Measurements from ENCODE around the gene MAP1B. TPM values are rescaled to one million over a fixed set of nuclear protein-coding genes. Genes with fewer than 3 reads are reported as not detected.

Gene MAP1B
- total RNA-seq, 1 donor from 2014 or later, result 1,059 TPM

DNA sequence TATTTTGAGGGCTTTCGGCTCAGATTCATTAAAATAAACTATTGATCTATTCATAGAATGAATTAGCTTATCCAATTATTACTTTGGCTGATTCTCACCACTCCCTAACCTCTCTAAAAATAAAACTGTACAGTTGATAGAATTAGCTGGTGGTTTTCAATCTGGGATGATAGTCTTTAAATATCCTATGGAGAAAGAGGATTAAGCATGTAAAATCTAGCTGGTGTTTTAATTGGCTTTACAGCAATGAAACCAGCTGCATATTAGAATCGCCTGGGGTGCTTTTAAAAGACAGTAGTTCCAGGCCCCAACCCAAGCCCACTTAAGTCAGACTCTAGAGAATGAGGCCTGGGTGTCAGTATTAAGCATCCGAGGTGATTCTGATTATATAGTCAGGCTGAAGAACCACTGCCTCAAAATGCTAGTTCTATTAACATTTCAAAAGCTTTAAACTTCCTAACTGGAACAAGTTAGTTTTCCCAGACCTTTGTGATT, 95.1 kb downstream of the MAP1B start:
- intact Hi-C loops (cut with DNase I), result loop anchor here (10.0 kb wide), 1 partner anchor 418 kb away; no protein-coding TSS in a partner anchor
- peak overlapping the region in 1 of 2 donors; percentile 43 for H3K27ac ChIP-seq

DNA sequence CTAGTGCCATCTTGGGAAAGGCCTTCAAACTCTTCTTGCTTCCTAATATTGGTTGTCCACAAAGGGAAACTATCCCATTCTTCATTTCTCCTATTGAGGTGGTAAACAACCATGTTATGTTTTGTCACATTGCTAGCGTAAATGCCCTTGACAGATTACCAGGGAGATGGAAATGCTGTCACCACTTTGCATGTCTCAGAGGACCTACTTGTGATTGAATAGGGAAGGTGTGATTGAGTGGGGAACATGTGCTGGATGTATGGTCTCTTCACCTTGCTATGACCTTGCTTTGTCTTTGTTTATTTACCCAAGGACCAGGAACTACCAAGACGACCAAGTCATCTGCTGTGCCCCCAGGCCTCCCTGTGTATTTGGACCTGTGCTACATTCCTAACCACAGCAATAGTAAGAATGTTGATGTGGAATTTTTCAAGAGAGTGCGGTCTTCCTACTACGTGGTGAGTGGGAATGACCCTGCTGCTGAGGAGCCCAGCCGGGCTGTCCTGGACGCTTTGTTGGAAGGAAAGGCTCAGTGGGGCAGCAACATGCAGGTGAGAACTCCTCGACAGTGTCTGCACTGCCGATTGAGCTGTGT, 96.1 kb downstream of the MAP1B start:
- Histone ChIP-seq H3K9me3 (no peaks in the 10 kb centered on the region), H3K36me3 (peaks cover 63 to 74% of the 10 kb centered on the region in 2 donors), H3K4me1 (peaks cover 0 to 5% of the 10 kb centered on the region in 2 donors), H3K4me3 (no peak overlapping the region), H3K27ac (peak overlapping the region in 1 of 2 donors; percentile 43), H3K27me3 (no peaks in the 10 kb centered on the region)
- intact Hi-C loops (cut with DNase I), result loop anchor here (10.0 kb wide), 1 partner anchor 419 kb away; no protein-coding TSS in a partner anchor
- TF ChIP-seq, protein P1, sequence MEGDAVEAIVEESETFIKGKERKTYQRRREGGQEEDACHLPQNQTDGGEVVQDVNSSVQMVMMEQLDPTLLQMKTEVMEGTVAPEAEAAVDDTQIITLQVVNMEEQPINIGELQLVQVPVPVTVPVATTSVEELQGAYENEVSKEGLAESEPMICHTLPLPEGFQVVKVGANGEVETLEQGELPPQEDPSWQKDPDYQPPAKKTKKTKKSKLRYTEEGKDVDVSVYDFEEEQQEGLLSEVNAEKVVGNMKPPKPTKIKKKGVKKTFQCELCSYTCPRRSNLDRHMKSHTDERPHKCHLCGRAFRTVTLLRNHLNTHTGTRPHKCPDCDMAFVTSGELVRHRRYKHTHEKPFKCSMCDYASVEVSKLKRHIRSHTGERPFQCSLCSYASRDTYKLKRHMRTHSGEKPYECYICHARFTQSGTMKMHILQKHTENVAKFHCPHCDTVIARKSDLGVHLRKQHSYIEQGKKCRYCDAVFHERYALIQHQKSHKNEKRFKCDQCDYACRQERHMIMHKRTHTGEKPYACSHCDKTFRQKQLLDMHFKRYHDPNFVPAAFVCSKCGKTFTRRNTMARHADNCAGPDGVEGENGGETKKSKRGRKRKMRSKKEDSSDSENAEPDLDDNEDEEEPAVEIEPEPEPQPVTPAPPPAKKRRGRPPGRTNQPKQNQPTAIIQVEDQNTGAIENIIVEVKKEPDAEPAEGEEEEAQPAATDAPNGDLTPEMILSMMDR (IDR thresholded peaks at IDR 0.05), result no peak
- no peak for DNase-seq (ENCODE audit: low spot score in 2 of 2)

More for the DNA sequence above, 95.1 kb downstream of the MAP1B start:
- Histone ChIP-seq H3K36me3 (peaks cover 70 to 81% of the 10 kb centered on the region in 2 donors), H3K27me3 (no peaks in the 10 kb centered on the region), H3K4me1 (peaks cover 0 to 5% of the 10 kb centered on the region in 2 donors), H3K4me3 (no peak overlapping the region), H3K9me3 (no peaks in the 10 kb centered on the region)
- no peak for DNase-seq (ENCODE audit: low spot score in 2 of 2)
- TF ChIP-seq, protein P1 (IDR thresholded peaks at IDR 0.05), result no peak

DNA sequence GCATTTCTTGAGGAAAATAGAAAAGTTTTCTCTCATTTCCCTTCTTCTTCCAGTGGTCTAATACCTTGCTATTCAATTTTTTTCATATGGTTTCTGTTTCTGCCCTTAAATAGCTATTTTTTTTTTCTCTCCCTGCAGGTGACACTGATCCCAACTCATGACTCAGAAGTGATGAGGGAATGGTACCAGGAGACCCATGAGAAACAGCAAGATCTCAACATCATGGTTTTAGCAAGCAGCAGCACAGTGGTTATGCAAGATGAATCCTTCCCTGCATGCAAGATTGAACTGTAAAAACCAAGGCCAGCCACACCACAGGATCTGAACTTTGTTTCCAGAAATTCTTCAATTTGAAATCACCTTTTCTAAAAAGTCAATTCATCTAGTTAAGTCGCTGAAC, 97.7 kb downstream of the MAP1B start:
- no peak for DNase-seq (ENCODE audit: low spot score in 2 of 2)
- Histone ChIP-seq H3K9me3 (no peaks in the 10 kb centered on the region), H3K27me3 (no peaks in the 10 kb centered on the region), H3K36me3 (peaks cover 47 to 68% of the 10 kb centered on the region in 2 donors), H3K4me3 (no peak overlapping the region), H3K27ac (peak overlapping the region in 1 of 2 donors; percentile 48), H3K4me1 (peaks cover 0 to 5% of the 10 kb centered on the region in 2 donors)
- TF ChIP-seq, protein P1 (IDR thresholded peaks at IDR 0.05), result no peak
- intact Hi-C loops (cut with DNase I), result loop anchor here (10.0 kb wide), 1 partner anchor 420 kb away; no protein-coding TSS in a partner anchor

DNA sequence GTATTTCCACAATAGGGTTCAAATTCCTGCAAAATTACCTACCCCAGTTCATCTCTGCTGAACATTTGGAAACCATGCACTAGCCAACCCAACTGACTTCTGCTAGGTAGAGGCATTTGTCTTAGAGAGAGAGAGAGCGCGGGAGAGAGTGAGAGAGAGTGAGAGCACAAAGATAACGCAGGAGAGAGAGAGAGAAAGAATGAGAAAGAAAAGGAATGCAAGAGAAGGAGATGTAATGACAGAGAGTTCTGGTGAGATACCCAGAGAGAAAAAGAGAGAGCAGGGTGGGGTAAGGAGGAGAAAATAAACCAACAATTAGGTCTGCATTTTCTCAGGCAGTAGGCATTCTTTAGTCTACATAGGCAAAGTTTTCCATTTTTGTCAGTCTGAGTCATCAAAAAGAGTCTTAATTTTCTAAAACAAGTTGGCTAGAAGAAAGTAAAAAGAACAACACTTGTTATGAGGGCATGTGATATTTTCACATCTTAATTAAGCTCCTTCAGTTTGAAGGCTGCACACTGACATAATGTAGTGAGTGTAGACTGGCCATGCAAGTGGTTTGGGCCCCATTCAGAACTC, 98.2 kb downstream of the MAP1B start:
- TF ChIP-seq, protein P1 (IDR thresholded peaks at IDR 0.05), result no peak
- DNase-seq (ENCODE audit: low spot score in 2 of 2), result no peak
- Histone ChIP-seq H3K36me3 (peaks cover 42 to 63% of the 10 kb centered on the region in 2 donors), H3K4me1 (peaks cover 0 to 11% of the 10 kb centered on the region in 2 donors), H3K4me3 (no peak overlapping the region), H3K27ac (peak overlapping the region in 1 of 2 donors; percentile 48), H3K9me3 (no peaks in the 10 kb centered on the region), H3K27me3 (no peaks in the 10 kb centered on the region)
- intact Hi-C loops (cut with DNase I), result loop anchor here (10.0 kb wide), 1 partner anchor 421 kb away; no protein-coding TSS in a partner anchor

DNA sequence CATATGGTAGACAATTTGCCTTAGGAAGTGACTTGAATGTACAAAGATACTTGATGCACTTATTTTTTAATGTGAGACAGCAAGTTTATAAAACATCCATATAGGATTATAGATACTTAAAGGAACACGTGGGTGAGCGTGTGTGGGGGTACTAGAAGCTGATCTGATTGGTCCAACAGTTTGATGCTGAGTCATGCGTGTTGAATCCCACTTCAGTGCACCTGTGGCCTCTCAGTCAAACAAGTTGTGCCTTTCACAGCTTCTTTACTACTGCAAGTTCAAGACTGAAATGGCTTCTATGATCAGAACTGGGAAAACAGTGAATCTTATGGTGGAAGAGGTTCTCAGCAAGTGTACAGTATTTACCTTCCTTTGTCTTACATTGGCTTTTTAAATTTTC, 98.9 kb downstream of the MAP1B start:
- TF ChIP-seq, protein P1 (IDR thresholded peaks at IDR 0.05), result no peak
- H3K27ac ChIP-seq, result no peak overlapping the region
- intact Hi-C loops (cut with DNase I), result loop anchor here (10.0 kb wide), 1 partner anchor 421 kb away; no protein-coding TSS in a partner anchor

More for the DNA sequence above, 98.9 kb downstream of the MAP1B start:
- Histone ChIP-seq H3K36me3 (peaks cover 41 to 60% of the 10 kb centered on the region in 2 donors), H3K27me3 (no peaks in the 10 kb centered on the region), H3K4me1 (peaks cover 0 to 17% of the 10 kb centered on the region in 2 donors), H3K9me3 (no peaks in the 10 kb centered on the region), H3K4me3 (no peak overlapping the region)
- DNase-seq (ENCODE audit: low spot score in 2 of 2), result no peak
